ENCODE data around the gene HAAO. TPM values are rescaled to one million over a fixed set of nuclear protein-coding genes. Genes with fewer than 3 reads are reported as not detected.

The HAAO gene
- total and polyA plus RNA-seq, 2 of the 13 experiments (the other 11 are each of a cell fraction or from before 2014, with no cell fraction given), result 36.1 to 42.7 TPM

DNA sequence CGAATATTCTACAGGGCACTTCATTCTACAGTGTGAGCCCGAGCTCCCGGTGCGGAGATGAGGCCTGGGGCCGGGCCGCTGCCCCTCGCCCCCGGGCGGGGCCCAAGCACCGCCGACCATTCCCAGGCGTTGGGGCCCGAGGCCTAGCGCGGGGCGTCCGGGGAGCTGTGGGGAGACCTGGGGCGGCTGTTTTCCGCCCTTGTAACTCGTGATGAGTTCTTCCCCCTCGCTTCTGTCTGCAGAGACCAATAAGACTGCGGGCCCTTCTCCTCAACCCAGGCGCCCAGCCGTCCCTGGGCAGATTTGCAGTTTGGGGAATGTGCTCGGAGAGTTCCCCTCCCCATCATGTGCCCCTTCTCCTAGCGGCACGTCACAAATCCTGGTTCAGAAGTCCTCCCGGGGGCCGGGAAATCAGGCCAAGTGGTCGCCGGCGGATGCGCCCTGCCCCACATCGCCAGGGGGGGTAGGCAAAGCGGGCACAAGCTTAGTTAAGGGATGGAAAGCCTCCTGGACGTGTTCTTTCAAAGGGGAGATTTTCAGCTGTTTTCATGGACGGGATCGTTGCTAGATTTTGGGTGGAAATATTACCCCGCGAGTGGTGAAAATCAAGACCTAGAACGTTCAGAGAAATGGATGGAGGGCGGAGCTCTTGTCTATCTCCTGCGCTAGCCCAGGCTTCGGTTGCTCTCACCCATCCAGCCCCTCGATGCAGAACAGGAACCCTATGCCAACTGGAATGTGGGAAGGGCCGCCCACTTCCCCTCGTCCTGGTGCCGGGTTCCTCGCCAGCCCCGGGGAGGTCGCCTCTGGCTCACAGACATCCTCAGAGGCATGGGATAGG is 18.8 kb upstream of the HAAO start (continued):
- TF ChIP-seq WIZ (CRISPR knock-in tag; IDR thresholded peaks at IDR 0.05) (no peak), JDP2 (CRISPR knock-in tag; IDR thresholded peaks at IDR 0.05; ENCODE audit: borderline replicate concordance) (no peak), ZKSCAN1 (IDR thresholded peaks at IDR 0.05; ENCODE audit: low read length) (no peak), SATB2 (CRISPR knock-in tag; IDR thresholded peaks at IDR 0.05) (no peak), ZFP36 (IDR thresholded peaks at IDR 0.05; ENCODE audit: borderline replicate concordance, low read depth, low read length, partially characterized antibody) (no peak), RFXANK (CRISPR knock-in tag; IDR thresholded peaks at IDR 0.05) (no peak), ARNT2 (CRISPR knock-in tag; IDR thresholded peaks at IDR 0.05; ENCODE audit: low read depth) (peak; percentile 86), PREB (CRISPR knock-in tag; IDR thresholded peaks at IDR 0.05) (no peak), ZBTB7B (CRISPR knock-in tag; IDR thresholded peaks at IDR 0.05) (no peak; the same call in 1 of the 2 replicates), EP300 (IDR thresholded peaks at IDR 0.05; ENCODE audit: low read depth in 2 of 2, low read length in 2 of 2) (no peak), EP300 (CRISPR knock-in tag; IDR thresholded peaks at IDR 0.05; ENCODE audit: borderline replicate concordance) (no peak), MED1 (CRISPR knock-in tag; IDR thresholded peaks at IDR 0.05) (no peak), ZNF292 (CRISPR knock-in tag; IDR thresholded peaks at IDR 0.05; ENCODE audit: borderline replicate concordance, low read depth) (peak; percentile 44; the same call in 1 of the 2 replicates), IKZF1 (IDR thresholded peaks at IDR 0.05) (no peak), ZNF558 (CRISPR knock-in tag; IDR thresholded peaks at IDR 0.05; ENCODE audit: borderline replicate concordance) (no peak), IRX3 (CRISPR knock-in tag; IDR thresholded peaks at IDR 0.05; ENCODE audit: borderline replicate concordance, low read depth) (peak; percentile 43; the same call in 1 of the 2 replicates), KAT8 (CRISPR knock-in tag; IDR thresholded peaks at IDR 0.05) (no peak), MIER3 (CRISPR knock-in tag; IDR thresholded peaks at IDR 0.05; ENCODE audit: borderline replicate concordance) (no peak), ZNF354B (CRISPR knock-in tag; IDR thresholded peaks at IDR 0.05) (no peak), FOXA3 (CRISPR knock-in tag; IDR thresholded peaks at IDR 0.05) (no peak)
- TF ChIP-seq, protein P1, sequence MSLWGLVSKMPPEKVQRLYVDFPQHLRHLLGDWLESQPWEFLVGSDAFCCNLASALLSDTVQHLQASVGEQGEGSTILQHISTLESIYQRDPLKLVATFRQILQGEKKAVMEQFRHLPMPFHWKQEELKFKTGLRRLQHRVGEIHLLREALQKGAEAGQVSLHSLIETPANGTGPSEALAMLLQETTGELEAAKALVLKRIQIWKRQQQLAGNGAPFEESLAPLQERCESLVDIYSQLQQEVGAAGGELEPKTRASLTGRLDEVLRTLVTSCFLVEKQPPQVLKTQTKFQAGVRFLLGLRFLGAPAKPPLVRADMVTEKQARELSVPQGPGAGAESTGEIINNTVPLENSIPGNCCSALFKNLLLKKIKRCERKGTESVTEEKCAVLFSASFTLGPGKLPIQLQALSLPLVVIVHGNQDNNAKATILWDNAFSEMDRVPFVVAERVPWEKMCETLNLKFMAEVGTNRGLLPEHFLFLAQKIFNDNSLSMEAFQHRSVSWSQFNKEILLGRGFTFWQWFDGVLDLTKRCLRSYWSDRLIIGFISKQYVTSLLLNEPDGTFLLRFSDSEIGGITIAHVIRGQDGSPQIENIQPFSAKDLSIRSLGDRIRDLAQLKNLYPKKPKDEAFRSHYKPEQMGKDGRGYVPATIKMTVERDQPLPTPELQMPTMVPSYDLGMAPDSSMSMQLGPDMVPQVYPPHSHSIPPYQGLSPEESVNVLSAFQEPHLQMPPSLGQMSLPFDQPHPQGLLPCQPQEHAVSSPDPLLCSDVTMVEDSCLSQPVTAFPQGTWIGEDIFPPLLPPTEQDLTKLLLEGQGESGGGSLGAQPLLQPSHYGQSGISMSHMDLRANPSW (CRISPR knock-in tag; IDR thresholded peaks at IDR 0.05; ENCODE audit: borderline replicate concordance), result no peak
- TF ChIP-seq, protein P2, sequence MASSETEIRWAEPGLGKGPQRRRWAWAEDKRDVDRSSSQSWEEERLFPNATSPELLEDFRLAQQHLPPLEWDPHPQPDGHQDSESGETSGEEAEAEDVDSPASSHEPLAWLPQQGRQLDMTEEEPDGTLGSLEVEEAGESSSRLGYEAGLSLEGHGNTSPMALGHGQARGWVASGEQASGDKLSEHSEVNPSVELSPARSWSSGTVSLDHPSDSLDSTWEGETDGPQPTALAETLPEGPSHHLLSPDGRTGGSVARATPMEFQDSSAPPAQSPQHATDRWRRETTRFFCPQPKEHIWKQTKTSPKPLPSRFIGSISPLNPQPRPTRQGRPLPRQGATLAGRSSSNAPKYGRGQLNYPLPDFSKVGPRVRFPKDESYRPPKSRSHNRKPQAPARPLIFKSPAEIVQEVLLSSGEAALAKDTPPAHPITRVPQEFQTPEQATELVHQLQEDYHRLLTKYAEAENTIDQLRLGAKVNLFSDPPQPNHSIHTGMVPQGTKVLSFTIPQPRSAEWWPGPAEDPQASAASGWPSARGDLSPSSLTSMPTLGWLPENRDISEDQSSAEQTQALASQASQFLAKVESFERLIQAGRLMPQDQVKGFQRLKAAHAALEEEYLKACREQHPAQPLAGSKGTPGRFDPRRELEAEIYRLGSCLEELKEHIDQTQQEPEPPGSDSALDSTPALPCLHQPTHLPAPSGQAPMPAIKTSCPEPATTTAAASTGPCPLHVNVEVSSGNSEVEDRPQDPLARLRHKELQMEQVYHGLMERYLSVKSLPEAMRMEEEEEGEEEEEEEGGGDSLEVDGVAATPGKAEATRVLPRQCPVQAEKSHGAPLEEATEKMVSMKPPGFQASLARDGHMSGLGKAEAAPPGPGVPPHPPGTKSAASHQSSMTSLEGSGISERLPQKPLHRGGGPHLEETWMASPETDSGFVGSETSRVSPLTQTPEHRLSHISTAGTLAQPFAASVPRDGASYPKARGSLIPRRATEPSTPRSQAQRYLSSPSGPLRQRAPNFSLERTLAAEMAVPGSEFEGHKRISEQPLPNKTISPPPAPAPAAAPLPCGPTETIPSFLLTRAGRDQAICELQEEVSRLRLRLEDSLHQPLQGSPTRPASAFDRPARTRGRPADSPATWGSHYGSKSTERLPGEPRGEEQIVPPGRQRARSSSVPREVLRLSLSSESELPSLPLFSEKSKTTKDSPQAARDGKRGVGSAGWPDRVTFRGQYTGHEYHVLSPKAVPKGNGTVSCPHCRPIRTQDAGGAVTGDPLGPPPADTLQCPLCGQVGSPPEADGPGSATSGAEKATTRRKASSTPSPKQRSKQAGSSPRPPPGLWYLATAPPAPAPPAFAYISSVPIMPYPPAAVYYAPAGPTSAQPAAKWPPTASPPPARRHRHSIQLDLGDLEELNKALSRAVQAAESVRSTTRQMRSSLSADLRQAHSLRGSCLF (CRISPR knock-in tag; IDR thresholded peaks at IDR 0.05; ENCODE audit: borderline replicate concordance), result no peak; the same call in 1 of the 2 replicates
